Measurements from ENCODE around the gene SPINT1. TPM values are rescaled to one million over a fixed set of nuclear protein-coding genes. Genes with fewer than 3 reads are reported as not detected.

Gene SPINT1
- total and polyA plus RNA-seq, 4 experiments from 2014 or later, result 3.8 to 5.3 (median 4.0) TPM

DNA sequence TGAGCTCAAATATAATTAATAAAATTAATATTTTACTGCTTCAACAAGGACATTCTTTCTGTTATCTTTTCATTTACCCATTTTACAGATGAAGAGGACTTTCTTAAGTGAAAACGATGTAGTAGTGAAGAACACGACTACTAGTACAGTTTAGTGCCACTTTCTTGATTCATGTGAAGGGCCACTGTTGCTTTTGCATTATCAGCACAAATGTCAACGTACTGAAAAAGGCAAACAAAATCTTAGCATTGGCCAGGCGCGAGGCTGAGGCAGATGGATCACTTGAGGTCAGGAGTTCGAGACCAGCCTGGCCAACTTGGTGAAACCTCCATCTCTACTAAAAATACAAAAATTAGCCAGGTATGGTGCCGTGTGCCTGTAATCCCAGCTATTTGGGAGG is 24.8 kb upstream of the SPINT1 start:
- intact Hi-C loops (cut with micrococcal nuclease), result no loop called here
- no peaks in the 10 kb centered on the region for H3K9me3 ChIP-seq (ENCODE audit: control insufficient read depth in 1 of 2, low read length in 2 of 2)
- Mint-ChIP-seq H3K27me3 (peaks cover 0 to under 1% of the 10 kb centered on the region in 2 donors), H3K4me1 (no peaks in the 10 kb centered on the region), H3K9me3 (no peaks in the 10 kb centered on the region), H3K4me3 (no peak overlapping the region), H3K27ac (no peak overlapping the region), H3K36me3 (peaks cover 12 to 13% of the 10 kb centered on the region in 2 donors)
- ChIA-PET POLR2A (ENCODE audit: partially characterized antibody) (interaction anchor here (0.7 kb wide), 1 partner anchor 11 kb away, joined by 3 read pairs; the partner anchor contains the start of gene DNAJC17), CTCF (ENCODE audit: partially characterized antibody) (interaction anchor here (1.4 kb wide), 1 partner anchor 41 kb away, joined by 4 read pairs; no protein-coding TSS in a partner anchor)
- H3K36me3 ChIP-seq (ENCODE audit: insufficient read depth, low read length), result no peaks in the 10 kb centered on the region
- no peak for DNase-seq
- H3K4me3 ChIP-seq (ENCODE audit: low read length in 2 of 2), result no peak overlapping the region
- H3K27ac ChIP-seq (ENCODE audit: low read depth, low read length), result no peak overlapping the region
- no peaks in the 10 kb centered on the region for H3K27me3 ChIP-seq (ENCODE audit: insufficient read depth, low read length)
- H3K4me1 ChIP-seq (ENCODE audit: insufficient read depth, low read length), result no peaks in the 10 kb centered on the region

DNA sequence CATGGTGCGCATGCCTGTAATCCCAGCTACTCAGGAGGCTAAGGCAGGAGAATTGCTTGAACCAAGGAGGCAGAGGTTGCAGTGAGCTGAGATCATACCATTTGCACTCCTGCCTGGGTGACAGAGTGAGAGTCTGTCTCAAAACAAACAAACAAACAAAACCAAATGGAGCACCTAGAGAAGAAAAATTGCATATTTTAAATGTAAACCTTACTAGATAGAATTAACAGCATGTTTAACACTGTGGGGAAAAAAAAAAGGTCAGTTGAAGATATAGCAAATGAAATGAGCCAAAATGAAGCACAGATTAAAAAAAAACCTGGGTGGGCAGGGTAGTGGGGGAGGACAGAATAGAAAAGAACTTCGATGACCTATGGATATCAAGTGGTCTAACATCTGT is 22.7 kb upstream of the SPINT1 start:
- Mint-ChIP-seq H3K9me3 (no peaks in the 10 kb centered on the region), H3K4me3 (no peak overlapping the region), H3K36me3 (no peaks in the 10 kb centered on the region), H3K4me1 (no peaks in the 10 kb centered on the region), H3K27ac (no peak overlapping the region), H3K27me3 (peaks cover 0 to 2% of the 10 kb centered on the region in 2 donors)
- DNase-seq, result no peak
- no peak overlapping the region for H3K4me3 ChIP-seq (ENCODE audit: low read length in 2 of 2)
- H3K27me3 ChIP-seq (ENCODE audit: insufficient read depth, low read length), result no peaks in the 10 kb centered on the region
- ChIA-PET CTCF (ENCODE audit: partially characterized antibody) (interaction anchor here (0.6 kb wide), 1 partner anchor 97 kb away, joined by 3 read pairs; no protein-coding TSS in a partner anchor), POLR2A (ENCODE audit: partially characterized antibody) (no interaction called here)
- no peaks in the 10 kb centered on the region for H3K4me1 ChIP-seq (ENCODE audit: insufficient read depth, low read length)
- intact Hi-C loops (cut with micrococcal nuclease), result no loop called here
- H3K36me3 ChIP-seq (ENCODE audit: insufficient read depth, low read length), result no peaks in the 10 kb centered on the region
- H3K27ac ChIP-seq (ENCODE audit: low read depth, low read length), result no peak overlapping the region
- H3K9me3 ChIP-seq (ENCODE audit: control insufficient read depth in 1 of 2, low read length in 2 of 2), result no peaks in the 10 kb centered on the region

DNA sequence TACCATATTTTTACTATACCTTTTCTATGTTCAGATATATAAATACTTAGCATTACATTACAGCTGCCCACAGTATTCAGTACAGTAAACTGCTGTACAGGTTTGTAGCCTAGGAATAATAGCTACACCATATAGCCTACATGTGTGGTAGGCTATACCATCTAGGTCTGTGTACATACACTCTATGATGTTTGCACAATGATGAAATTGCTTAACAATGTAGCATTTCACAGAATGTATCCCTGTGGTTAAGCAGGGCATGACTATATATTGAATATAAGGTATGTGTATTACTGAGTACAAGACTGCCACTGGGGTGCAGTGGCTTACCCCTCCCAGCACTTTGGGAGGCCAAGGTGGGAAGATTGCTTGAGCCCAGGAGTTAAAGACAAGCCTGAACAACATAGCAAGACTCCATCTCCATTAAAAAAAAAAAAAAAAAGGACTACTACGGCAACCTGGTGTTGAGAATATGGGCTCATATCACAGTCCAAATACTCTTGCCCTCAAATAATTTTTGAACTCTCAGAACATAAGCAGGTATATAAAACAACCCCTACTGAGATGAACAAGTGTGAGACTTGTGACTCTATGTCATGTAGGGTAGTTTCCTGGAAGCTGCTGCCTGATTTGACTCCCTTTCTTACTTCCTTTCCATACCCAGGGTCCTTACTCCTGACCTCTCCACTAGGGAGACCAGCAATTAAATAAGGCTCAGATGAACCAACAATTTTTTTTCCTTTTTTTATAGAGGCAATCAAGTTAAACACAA is 20.1 kb upstream of the SPINT1 start:
- no peak overlapping the region for H3K27ac Mint-ChIP-seq
- CTCF ChIA-PET (ENCODE audit: partially characterized antibody), result interaction anchor here (0.8 kb wide), 1 partner anchor 34 kb away, joined by 3 read pairs; no protein-coding TSS in a partner anchor

DNA sequence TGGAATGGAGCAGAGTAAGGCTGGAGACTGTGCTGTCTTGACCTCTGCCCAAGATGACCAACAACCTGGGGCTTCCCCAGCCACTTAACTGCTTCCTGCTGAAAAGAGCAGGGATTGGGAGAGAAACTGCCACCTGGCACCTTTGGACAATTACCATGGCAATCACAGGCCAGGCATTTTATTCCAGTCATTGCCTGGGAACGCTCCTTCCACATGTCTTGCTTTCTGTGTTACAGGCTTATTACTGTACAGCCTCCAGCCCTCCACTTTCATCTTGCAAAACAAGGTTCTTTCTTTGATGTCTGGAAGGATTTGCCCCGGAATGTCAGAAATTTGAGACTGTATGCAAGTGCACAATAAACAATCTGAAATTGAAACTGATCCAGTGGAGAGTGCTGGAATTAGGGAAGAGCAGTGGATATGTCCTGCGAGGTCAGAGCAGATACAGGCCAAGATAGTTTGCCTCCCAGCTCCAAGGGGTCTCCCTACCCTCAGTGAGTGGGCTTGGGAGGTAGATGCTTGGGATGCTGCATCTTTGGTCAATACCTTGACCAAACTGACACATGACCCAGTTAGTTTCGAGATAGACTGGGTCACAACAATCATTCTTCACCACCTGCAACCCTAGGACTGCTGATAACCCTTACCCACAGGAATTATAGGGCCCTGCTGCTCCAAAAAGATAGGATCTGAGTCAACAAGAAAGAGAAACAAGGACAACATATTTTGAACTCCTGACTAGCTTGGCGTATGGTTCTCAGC is 18.0 kb upstream of the SPINT1 start:
- H3K27me3 Mint-ChIP-seq, result peaks cover 0 to 2% of the 10 kb centered on the region in 2 donors
- H3K9me3 Mint-ChIP-seq, result no peaks in the 10 kb centered on the region
- DNase-seq, result no peak
- no peaks in the 10 kb centered on the region for H3K4me1 ChIP-seq (ENCODE audit: insufficient read depth, low read length)
- H3K27me3 ChIP-seq (ENCODE audit: insufficient read depth, low read length), result no peaks in the 10 kb centered on the region
- H3K9me3 ChIP-seq (ENCODE audit: control insufficient read depth in 1 of 2, low read length in 2 of 2), result no peaks in the 10 kb centered on the region
- no peaks in the 10 kb centered on the region for H3K4me1 Mint-ChIP-seq
- intact Hi-C loops (cut with micrococcal nuclease), result no loop called here
- H3K4me3 ChIP-seq (ENCODE audit: low read length in 2 of 2), result no peak overlapping the region
- CTCF ChIA-PET (ENCODE audit: partially characterized antibody), result no interaction called here
- H3K27ac ChIP-seq (ENCODE audit: low read depth, low read length), result no peak overlapping the region
- no peaks in the 10 kb centered on the region for H3K36me3 ChIP-seq (ENCODE audit: insufficient read depth, low read length)
- H3K4me3 Mint-ChIP-seq, result no peak overlapping the region
- POLR2A ChIA-PET (ENCODE audit: partially characterized antibody), result no interaction called here
- H3K36me3 Mint-ChIP-seq, result no peaks in the 10 kb centered on the region
- H3K27ac Mint-ChIP-seq, result no peak overlapping the region

More for the DNA sequence above, 20.1 kb upstream of the SPINT1 start:
- no peaks in the 10 kb centered on the region for H3K4me1 ChIP-seq (ENCODE audit: insufficient read depth, low read length)
- no peak overlapping the region for H3K4me3 ChIP-seq (ENCODE audit: low read length in 2 of 2)
- Mint-ChIP-seq H3K27me3 (peaks cover 0 to 2% of the 10 kb centered on the region in 2 donors), H3K36me3 (no peaks in the 10 kb centered on the region), H3K4me3 (no peak overlapping the region), H3K9me3 (no peaks in the 10 kb centered on the region), H3K4me1 (no peaks in the 10 kb centered on the region)
- intact Hi-C loops (cut with micrococcal nuclease), result no loop called here
- H3K36me3 ChIP-seq (ENCODE audit: insufficient read depth, low read length), result no peaks in the 10 kb centered on the region
- no peaks in the 10 kb centered on the region for H3K9me3 ChIP-seq (ENCODE audit: control insufficient read depth in 1 of 2, low read length in 2 of 2)
- DNase-seq, result no peak
- no peaks in the 10 kb centered on the region for H3K27me3 ChIP-seq (ENCODE audit: insufficient read depth, low read length)
- POLR2A ChIA-PET (ENCODE audit: partially characterized antibody), result no interaction called here
- no peak overlapping the region for H3K27ac ChIP-seq (ENCODE audit: low read depth, low read length)

DNA sequence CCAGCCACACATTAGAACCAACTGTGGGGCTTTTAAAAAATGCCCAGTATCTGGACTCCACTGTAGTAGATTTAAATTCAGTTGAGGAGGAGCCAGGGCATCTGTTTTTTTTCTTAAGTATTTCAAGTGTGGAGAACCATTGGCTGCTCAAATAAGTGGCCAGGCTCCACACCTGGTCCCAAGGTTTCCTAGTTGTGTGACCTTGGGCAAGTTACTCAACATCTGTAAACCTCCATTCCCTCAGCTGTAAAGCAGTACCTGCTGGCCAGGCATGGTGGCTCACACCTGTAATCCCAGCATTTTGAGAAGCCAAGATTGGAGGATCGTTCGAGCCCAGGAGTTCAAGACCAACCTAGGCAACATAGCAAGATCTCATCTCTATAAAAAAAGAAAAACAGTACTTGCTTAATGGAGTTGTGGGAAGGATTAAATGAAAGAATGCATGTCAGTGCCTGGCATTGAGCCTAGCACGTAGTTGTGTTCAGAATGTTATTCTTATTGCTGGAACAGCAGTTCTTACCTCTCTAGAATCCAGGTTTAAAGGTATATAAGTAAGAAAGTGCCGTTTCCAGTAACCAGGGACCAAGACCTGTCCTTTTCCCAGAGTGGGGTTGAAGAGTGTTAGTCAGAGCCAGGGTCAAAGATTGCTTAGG is 17.3 kb upstream of the SPINT1 start:
- Histone ChIP-seq H3K27me3 (ENCODE audit: insufficient read depth, low read length) (no peaks in the 10 kb centered on the region), H3K4me3 (ENCODE audit: low read length in 2 of 2) (no peak overlapping the region), H3K4me1 (ENCODE audit: insufficient read depth, low read length) (no peaks in the 10 kb centered on the region), H3K9me3 (ENCODE audit: control insufficient read depth in 1 of 2, low read length in 2 of 2) (no peaks in the 10 kb centered on the region), H3K27ac (ENCODE audit: low read depth, low read length) (no peak overlapping the region), H3K36me3 (ENCODE audit: insufficient read depth, low read length) (no peaks in the 10 kb centered on the region)
- Mint-ChIP-seq H3K36me3 (no peaks in the 10 kb centered on the region), H3K4me1 (no peaks in the 10 kb centered on the region), H3K27me3 (peaks cover 0 to 2% of the 10 kb centered on the region in 2 donors), H3K27ac (peak overlapping the region in 1 of 7 donors; percentile 29), H3K9me3 (no peaks in the 10 kb centered on the region), H3K4me3 (no peak overlapping the region)
- ChIA-PET POLR2A (ENCODE audit: partially characterized antibody) (no interaction called here), CTCF (ENCODE audit: partially characterized antibody) (no interaction called here)
- DNase-seq, result no peak
- intact Hi-C loops (cut with micrococcal nuclease), result no loop called here

DNA sequence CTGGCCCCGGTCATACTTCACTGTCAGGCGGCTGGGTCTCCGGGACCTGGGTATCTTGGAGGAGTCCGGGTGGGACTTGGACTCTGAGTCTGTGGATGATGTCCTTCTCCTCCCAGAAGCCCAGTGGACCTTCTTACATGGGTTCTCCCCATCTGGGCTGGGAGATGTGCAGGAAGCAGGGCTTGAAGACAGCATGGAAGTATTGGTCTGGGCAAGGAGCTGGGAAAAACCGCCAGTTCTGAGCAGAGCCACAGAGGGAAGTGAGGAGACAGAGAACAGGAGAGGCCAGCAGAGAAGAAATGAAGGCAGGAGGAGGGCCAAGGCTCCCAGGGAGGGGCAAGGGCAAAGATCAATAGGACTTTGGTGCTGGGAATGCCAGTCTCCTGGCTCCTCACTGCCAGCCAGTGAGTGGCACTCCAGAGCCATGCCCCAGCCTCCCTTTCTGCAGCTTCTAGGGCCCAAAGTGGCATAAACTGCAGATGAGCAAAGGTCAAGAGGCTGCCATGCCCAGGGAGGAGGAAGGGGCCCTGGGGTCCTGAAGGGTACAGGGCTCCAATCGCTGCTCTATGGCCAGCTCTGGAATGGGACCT is 15.3 kb upstream of the SPINT1 start, which contains the start of gene PPP1R14D:
TSS of gene PPP1R14D (minus strand) at position 262 of the 590 bp plus-strand sequence. CDS start at position 195, 67 bp downstream.
- Mint-ChIP-seq H3K4me3 (no peak within 1 kb of the TSS), H3K9me3 (no peaks in the 10 kb centered on the region), H3K4me1 (no peaks in the 10 kb centered on the region), H3K27me3 (peaks cover 0 to 2% of the 10 kb centered on the region in 2 donors), H3K27ac (no peak within 1 kb of the TSS), H3K36me3 (no peaks in the 10 kb centered on the region)
- Histone ChIP-seq H3K27me3 (ENCODE audit: insufficient read depth, low read length) (no peaks in the 10 kb centered on the region), H3K9me3 (ENCODE audit: control insufficient read depth in 1 of 2, low read length in 2 of 2) (no peaks in the 10 kb centered on the region), H3K4me1 (ENCODE audit: insufficient read depth, low read length) (no peaks in the 10 kb centered on the region), H3K27ac (ENCODE audit: low read depth, low read length) (no peak within 1 kb of the TSS), H3K4me3 (ENCODE audit: low read length in 2 of 2) (no peak within 1 kb of the TSS), H3K36me3 (ENCODE audit: insufficient read depth, low read length) (no peaks in the 10 kb centered on the region)
- no peak for DNase-seq
- ChIA-PET POLR2A (ENCODE audit: partially characterized antibody) (no interaction called here), CTCF (ENCODE audit: partially characterized antibody) (interaction anchor here (0.6 to 1.0 kb wide), 2 partner anchors 29 to 31 kb away, joined by 3 read pairs; no protein-coding TSS in a partner anchor)
- intact Hi-C loops (cut with micrococcal nuclease), result no loop called here
